SK-N-MC (cell line): ENCODE results near the gene GDA.

Experiments used
- DNase-seq: peaks from one replicate; pipeline ENCODE4 v3.0.0-alpha.2; 2011; ENCODE audit warnings: low read depth, low spot score
- H3K27ac ChIP-seq: fragments of 200-600 bp; sonication (generic); 2 replicates; pipeline ENCODE4 v1.5.1; 2016; ENCODE audit warnings: mixed run types
- H3K36me3 ChIP-seq: fragments of 200-600 bp; sonication (generic); 2 replicates; pipeline ENCODE4 v1.6.1; 2017; ENCODE audit warnings: antibody characterized with exemption, low read length, mixed read lengths; ENCODE audit not compliant: insufficient read depth
- H3K4me3 ChIP-seq: fragments of 200-600 bp; sonication (generic); 2 replicates; pipeline ENCODE4 v1.5.1; 2016
- H3K9ac ChIP-seq: fragments of 200-600 bp; sonication (generic); 2 replicates; pipeline ENCODE4 v1.8.0; 2017; ENCODE audit warnings: mixed run types, mixed read lengths; ENCODE audit not compliant: insufficient read length
- H3K9me3 ChIP-seq: fragments of 200-600 bp; sonication (generic); 2 replicates; pipeline ENCODE4 v1.6.1; 2017; ENCODE audit warnings: low read depth, mild to moderate bottlenecking, antibody characterized with exemption, low read length, moderate library complexity, mixed read lengths
- EZH2 ChIP-seq: fragments of 200-600 bp; sonication (generic); IDR thresholded peaks from one replicate; pipeline ENCODE4 v1.6.1; 2017; ENCODE audit warnings: antibody characterized with exemption
- FOXP2 ChIP-seq: optimal IDR thresholded peaks from 2 replicates; pipeline ENCODE3; 2011; ENCODE audit warnings: mild to moderate bottlenecking, moderate library complexity; ENCODE audit not compliant: insufficient read depth; ENCODE audit errors: extremely low read length, control extremely low read depth
- POLR2AphosphoS5 ChIP-seq: IDR thresholded peaks from 2 replicates; pipeline ENCODE4 v1.6.1; 2012; ENCODE audit warnings: mild to moderate bottlenecking, low read depth, low read length, borderline replicate concordance

The GDA gene

GRCh38 chr9:72145733-72146505 is 3.3 kb upstream of the GDA start:
- Histone ChIP-seq H3K4me3 (no peak overlapping the region), H3K27ac (no peak overlapping the region), H3K9ac (no peak overlapping the region), H3K36me3 (no peaks in the 10 kb centered on the region), H3K9me3 (no peaks in the 10 kb centered on the region)
- no peak for TF ChIP-seq FOXP2
- DNase-seq: no peak

GRCh38 chr9:72147676-72148075 is 1.6 kb upstream of the GDA start:
- no peaks in the 10 kb centered on the region for H3K36me3 ChIP-seq
- DNase-seq: no peak

GRCh38 chr9:72150127-72150526 is 887 bp downstream of the GDA start:
- no peak for DNase-seq
- no peaks in the 10 kb centered on the region for H3K36me3 ChIP-seq
- no peak for TF ChIP-seq POLR2AphosphoS5
- no peak for TF ChIP-seq EZH2
- TF ChIP-seq FOXP2: no peak
- no peaks in the 10 kb centered on the region for H3K9me3 ChIP-seq
- H3K9ac ChIP-seq: no peak overlapping the region
- no peak overlapping the region for H3K4me3 ChIP-seq
- no peak overlapping the region for H3K27ac ChIP-seq

More at GRCh38 chr9:72147676-72148075, 1.6 kb upstream of the GDA start:
- Histone ChIP-seq H3K27ac (no peak overlapping the region), H3K9ac (no peak overlapping the region), H3K4me3 (no peak overlapping the region), H3K9me3 (no peaks in the 10 kb centered on the region)
- no peak for TF ChIP-seq EZH2

- Histone ChIP-seq H3K9ac (no peak overlapping the region), H3K9me3 (no peaks in the 10 kb centered on the region), H3K36me3 (no peaks in the 10 kb centered on the region), H3K4me3 (no peak overlapping the region), H3K27ac (no peak overlapping the region)
- DNase-seq: no peak
- TF ChIP-seq EZH2 (no peak), FOXP2 (no peak), POLR2AphosphoS5 (no peak)
These were observed 1.4 kb downstream of the GDA start for GRCh38 chr9:72150661-72151060.

GRCh38 chr9:72151104-72151503 is 1.9 kb downstream of the GDA start:
- Histone ChIP-seq H3K9me3 (no peaks in the 10 kb centered on the region), H3K9ac (no peak overlapping the region), H3K4me3 (no peak overlapping the region), H3K36me3 (no peaks in the 10 kb centered on the region), H3K27ac (no peak overlapping the region)
- TF ChIP-seq EZH2: no peak
- TF ChIP-seq FOXP2: no peak
- TF ChIP-seq POLR2AphosphoS5: no peak
- no peak for DNase-seq

GRCh38 chr9:72154468-72155285 is 5.4 kb downstream of the GDA start:
- Histone ChIP-seq H3K36me3 (no peaks in the 10 kb centered on the region), H3K9me3 (no peaks in the 10 kb centered on the region), H3K4me3 (no peak overlapping the region), H3K9ac (no peak overlapping the region), H3K27ac (no peak overlapping the region)
- no peak for TF ChIP-seq FOXP2
- no peak for TF ChIP-seq POLR2AphosphoS5
- no peak for TF ChIP-seq EZH2
- DNase-seq: no peak

GRCh38 chr9:72155301-72155700 is 6.1 kb downstream of the GDA start:
- TF ChIP-seq FOXP2 (no peak), POLR2AphosphoS5 (no peak), EZH2 (no peak)
- H3K9me3 ChIP-seq: no peaks in the 10 kb centered on the region
- H3K27ac ChIP-seq: no peak overlapping the region
- no peak overlapping the region for H3K4me3 ChIP-seq
- no peaks in the 10 kb centered on the region for H3K36me3 ChIP-seq
- no peak overlapping the region for H3K9ac ChIP-seq
- no peak for DNase-seq

GRCh38 chr9:72156586-72156985 is 7.3 kb downstream of the GDA start:
- DNase-seq: no peak
- Histone ChIP-seq H3K9ac (no peak overlapping the region), H3K36me3 (no peaks in the 10 kb centered on the region), H3K4me3 (no peak overlapping the region), H3K27ac (no peak overlapping the region), H3K9me3 (no peaks in the 10 kb centered on the region)
- TF ChIP-seq FOXP2: no peak
- no peak for TF ChIP-seq EZH2
- TF ChIP-seq POLR2AphosphoS5: no peak
